GM18505 (cell line): ENCODE results near the gene RABGAP1L.
"Not testable (repeated sequence)": the region's sequence is repeated elsewhere in the genome, so short reads cannot be mapped to it uniquely, and the experiment has no call there.

Experiments
- ATAC-seq: cut with Tn5 transposase; IDR thresholded peaks from one replicate; pipeline ENCODE4 v1.9.1; 2021; ENCODE audit not compliant: unreplicated experiment
- POLR2A ChIP-seq: IDR thresholded peaks from 4 replicates; pipeline ENCODE4 v1.6.1; 2011; ENCODE audit warnings: borderline replicate concordance; ENCODE audit not compliant: insufficient read depth, insufficient read length; ENCODE audit errors: extremely low read depth

RABGAP1L gene

GRCh38 chr1:174445351-174445750 is 286.0 kb downstream of the RABGAP1L start:
- TF ChIP-seq POLR2A, result no peak
- no peak for ATAC-seq

- no peak for ATAC-seq
- TF ChIP-seq POLR2A, result no peak
These were observed 286.5 kb downstream of the RABGAP1L start for GRCh38 chr1:174445817-174446216.

GRCh38 chr1:174447866-174448530 is 288.7 kb downstream of the RABGAP1L start, which contains the start of gene GPR52:
GPR52 (plus strand) TSS chr1:174447964; CDS start chr1:174448112, 148 bp downstream.
- no peak for TF ChIP-seq POLR2A

GRCh38 chr1:174448531-174448883 is 289.2 kb downstream of the RABGAP1L start:
- TF ChIP-seq POLR2A, result no peak
- no peak for ATAC-seq

More at GRCh38 chr1:174447866-174448530, 288.7 kb downstream of the RABGAP1L start, which contains the start of gene GPR52:
- ATAC-seq, result no peak

GRCh38 chr1:174448974-174449373 is 289.7 kb downstream of the RABGAP1L start:
- no peak for TF ChIP-seq POLR2A
- no peak for ATAC-seq

GRCh38 chr1:174451408-174451807 is 292.1 kb downstream of the RABGAP1L start:
- ATAC-seq, result no peak
- TF ChIP-seq POLR2A, result no peak

GRCh38 chr1:174465855-174466254 is 306.5 kb downstream of the RABGAP1L start:
- ATAC-seq, result no peak
- no peak for TF ChIP-seq POLR2A

- TF ChIP-seq POLR2A, result no peak
- ATAC-seq, result no peak
These were observed 307.3 kb downstream of the RABGAP1L start for GRCh38 chr1:174466607-174467006.

- no peak for ATAC-seq
- no peak for TF ChIP-seq POLR2A
These were observed 309.7 kb downstream of the RABGAP1L start for GRCh38 chr1:174469052-174469451.

- ATAC-seq, result no peak
- no peak for TF ChIP-seq POLR2A
These were observed 310.4 kb downstream of the RABGAP1L start for GRCh38 chr1:174469687-174470086.

- TF ChIP-seq POLR2A, result no peak
- ATAC-seq, result no peak
These were observed 320.0 kb downstream of the RABGAP1L start for GRCh38 chr1:174479281-174479680.

GRCh38 chr1:174480324-174480723 is 321.0 kb downstream of the RABGAP1L start:
- no peak for ATAC-seq
- TF ChIP-seq POLR2A, result no peak

GRCh38 chr1:174491606-174492005 is 332.3 kb downstream of the RABGAP1L start:
- ATAC-seq, result no peak
- no peak for TF ChIP-seq POLR2A

GRCh38 chr1:174497478-174497877 is 338.2 kb downstream of the RABGAP1L start:
- no peak for TF ChIP-seq POLR2A
- no peak for ATAC-seq

- ATAC-seq, result not testable (repeated sequence)
These were observed 357.4 kb downstream of the RABGAP1L start for GRCh38 chr1:174516755-174517154.
